Measurements from ENCODE around the gene TRAF3IP1. TPM values are rescaled to one million over a fixed set of nuclear protein-coding genes. Genes with fewer than 3 reads are reported as not detected.

TRAF3IP1 gene
- total RNA-seq, 4 donors from 2014 or later = 8.5 to 20.8 (median 10.9) TPM

GRCh38 chr2:238338710-238339394 is 18.5 kb downstream of the TRAF3IP1 start:
- ATAC-seq = peak in 1 of 2 donors; percentile 52

GRCh38 chr2:238339395-238339780 is 19.1 kb downstream of the TRAF3IP1 start:
- no peak for TF ChIP-seq POLR2A (IDR thresholded peaks at IDR 0.05)
- TF ChIP-seq CTCF (IDR thresholded peaks at IDR 0.05 in 4 of 5, conservative IDR thresholded peaks at IDR 0.05 in 1 of 5) = no peak
- no peak for ATAC-seq
- H3K27me3 ChIP-seq = no peaks in the 10 kb centered on the region
- peaks cover 0 to 4% of the 10 kb centered on the region in 2 donors for H3K36me3 ChIP-seq
- no peak overlapping the region for H3K4me3 ChIP-seq
- intact Hi-C loops (cut with DNase I; ENCODE audit: low total_unique reads) (loop anchor here (2.0 kb wide), 1 partner anchor 83 kb away; no protein-coding TSS in a partner anchor), in situ Hi-C loops (cut with MboI; ENCODE audit: low sequenced_read_pairs in 4 of 4) (no loop called here)
- DNase-seq = no peak
- no peaks in the 10 kb centered on the region for H3K9me3 ChIP-seq
- peaks cover 14 to 19% of the 10 kb centered on the region in 2 donors for H3K4me1 ChIP-seq
- no peak overlapping the region for H3K27ac ChIP-seq

More at GRCh38 chr2:238338710-238339394, 18.5 kb downstream of the TRAF3IP1 start:
- no peaks in the 10 kb centered on the region for H3K9me3 ChIP-seq
- intact Hi-C loops (cut with DNase I; ENCODE audit: low total_unique reads) (loop anchor here (2.0 kb wide), 1 partner anchor 82 kb away; no protein-coding TSS in a partner anchor), in situ Hi-C loops (cut with MboI; ENCODE audit: low sequenced_read_pairs in 4 of 4) (no loop called here)
- TF ChIP-seq CTCF (IDR thresholded peaks at IDR 0.05 in 4 of 5, conservative IDR thresholded peaks at IDR 0.05 in 1 of 5) (no peak), POLR2A (IDR thresholded peaks at IDR 0.05) (no peak)
- DNase-seq = no peak
- no peaks in the 10 kb centered on the region for H3K27me3 ChIP-seq
- H3K27ac ChIP-seq = no peak overlapping the region
- H3K36me3 ChIP-seq = peaks cover 0 to 9% of the 10 kb centered on the region in 2 donors
- no peak overlapping the region for H3K4me3 ChIP-seq
- H3K4me1 ChIP-seq = peaks cover 14 to 19% of the 10 kb centered on the region in 2 donors

- Histone ChIP-seq H3K36me3 (no peaks in the 10 kb centered on the region), H3K9me3 (no peaks in the 10 kb centered on the region), H3K4me1 (peaks cover 14 to 19% of the 10 kb centered on the region in 2 donors), H3K27me3 (no peaks in the 10 kb centered on the region), H3K4me3 (no peak overlapping the region), H3K27ac (no peak overlapping the region)
- intact Hi-C loops (cut with DNase I; ENCODE audit: low total_unique reads) = loop anchor here (2.0 kb wide), 1 partner anchor 83 kb away; no protein-coding TSS in a partner anchor
- ATAC-seq (peak; percentile 60 to 78), DNase-seq (no peak)
- in situ Hi-C loops (cut with MboI; ENCODE audit: low sequenced_read_pairs in 4 of 4) = no loop called here
- TF ChIP-seq CTCF (IDR thresholded peaks at IDR 0.05 in 4 of 5, conservative IDR thresholded peaks at IDR 0.05 in 1 of 5) (peak in 4 of 5 experiments; percentile 16 to 55 (median 35)), POLR2A (IDR thresholded peaks at IDR 0.05) (no peak)
Measured at GRCh38 chr2:238339814-238340213, 19.5 kb downstream of the TRAF3IP1 start.

- peaks cover 11 to 16% of the 10 kb centered on the region in 2 donors for H3K4me1 ChIP-seq
- no peaks in the 10 kb centered on the region for H3K36me3 ChIP-seq
- no peak for DNase-seq
- no peak for ATAC-seq
- H3K27ac ChIP-seq = no peak overlapping the region
- no peaks in the 10 kb centered on the region for H3K27me3 ChIP-seq
- no peaks in the 10 kb centered on the region for H3K9me3 ChIP-seq
- in situ Hi-C loops (cut with MboI; ENCODE audit: low sequenced_read_pairs in 4 of 4) (no loop called here), intact Hi-C loops (cut with DNase I; ENCODE audit: low total_unique reads) (no loop called here)
- no peak overlapping the region for H3K4me3 ChIP-seq
- TF ChIP-seq CTCF (IDR thresholded peaks at IDR 0.05 in 4 of 5, conservative IDR thresholded peaks at IDR 0.05 in 1 of 5) (no peak), POLR2A (IDR thresholded peaks at IDR 0.05) (no peak)
Measured at GRCh38 chr2:238341536-238341935, 21.2 kb downstream of the TRAF3IP1 start.
